Measurements from ENCODE around the gene CARD10. TPM values are rescaled to one million over a fixed set of nuclear protein-coding genes. Genes with fewer than 3 reads are reported as not detected.

CARD10 gene
- total RNA-seq, 2 experiments from 2014 or later: 0.09 to 0.18 TPM

DNA sequence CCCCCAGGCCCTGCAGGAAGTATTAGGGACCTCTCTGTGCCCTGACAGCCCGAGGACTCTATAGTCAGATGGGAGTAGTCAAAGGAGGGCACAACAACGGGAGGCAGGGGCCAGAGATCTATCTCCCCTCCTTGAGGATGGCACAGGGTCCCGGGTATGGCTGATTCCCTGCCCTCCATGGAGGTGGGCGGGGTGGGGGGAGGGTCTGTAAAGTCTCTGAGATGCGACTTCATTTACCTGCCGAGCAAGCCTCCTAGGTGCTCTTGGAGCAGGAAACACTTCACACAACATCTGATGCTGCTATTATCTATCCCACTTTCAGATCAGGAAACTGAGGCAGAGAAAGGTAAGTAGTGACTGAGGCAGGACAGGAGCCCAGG is 40.3 kb upstream of the CARD10 start:
- intact Hi-C loops (cut with micrococcal nuclease): no loop called here
- Mint-ChIP-seq H3K36me3 (ENCODE audit: low read depth) (no peaks in the 10 kb centered on the region), H3K4me3 (no peak overlapping the region), H3K27ac (no peak overlapping the region), H3K9me3 (no peaks in the 10 kb centered on the region), H3K27me3 (peaks cover 52% of the 10 kb centered on the region), H3K4me1 (ENCODE audit: low read depth) (peaks cover 20% of the 10 kb centered on the region)
- ChIA-PET POLR2A (no interaction called here), CTCF (interaction anchor here (5.0 to 15.7 kb wide), 2 partner anchors 8 to 15 kb away, joined by 41 to 501 read pairs; no protein-coding TSS in a partner anchor)
- ATAC-seq (no peak), DNase-seq (no peak)
- TF ChIP-seq, protein P1, sequence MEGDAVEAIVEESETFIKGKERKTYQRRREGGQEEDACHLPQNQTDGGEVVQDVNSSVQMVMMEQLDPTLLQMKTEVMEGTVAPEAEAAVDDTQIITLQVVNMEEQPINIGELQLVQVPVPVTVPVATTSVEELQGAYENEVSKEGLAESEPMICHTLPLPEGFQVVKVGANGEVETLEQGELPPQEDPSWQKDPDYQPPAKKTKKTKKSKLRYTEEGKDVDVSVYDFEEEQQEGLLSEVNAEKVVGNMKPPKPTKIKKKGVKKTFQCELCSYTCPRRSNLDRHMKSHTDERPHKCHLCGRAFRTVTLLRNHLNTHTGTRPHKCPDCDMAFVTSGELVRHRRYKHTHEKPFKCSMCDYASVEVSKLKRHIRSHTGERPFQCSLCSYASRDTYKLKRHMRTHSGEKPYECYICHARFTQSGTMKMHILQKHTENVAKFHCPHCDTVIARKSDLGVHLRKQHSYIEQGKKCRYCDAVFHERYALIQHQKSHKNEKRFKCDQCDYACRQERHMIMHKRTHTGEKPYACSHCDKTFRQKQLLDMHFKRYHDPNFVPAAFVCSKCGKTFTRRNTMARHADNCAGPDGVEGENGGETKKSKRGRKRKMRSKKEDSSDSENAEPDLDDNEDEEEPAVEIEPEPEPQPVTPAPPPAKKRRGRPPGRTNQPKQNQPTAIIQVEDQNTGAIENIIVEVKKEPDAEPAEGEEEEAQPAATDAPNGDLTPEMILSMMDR (IDR thresholded peaks at IDR 0.05): no peak

DNA sequence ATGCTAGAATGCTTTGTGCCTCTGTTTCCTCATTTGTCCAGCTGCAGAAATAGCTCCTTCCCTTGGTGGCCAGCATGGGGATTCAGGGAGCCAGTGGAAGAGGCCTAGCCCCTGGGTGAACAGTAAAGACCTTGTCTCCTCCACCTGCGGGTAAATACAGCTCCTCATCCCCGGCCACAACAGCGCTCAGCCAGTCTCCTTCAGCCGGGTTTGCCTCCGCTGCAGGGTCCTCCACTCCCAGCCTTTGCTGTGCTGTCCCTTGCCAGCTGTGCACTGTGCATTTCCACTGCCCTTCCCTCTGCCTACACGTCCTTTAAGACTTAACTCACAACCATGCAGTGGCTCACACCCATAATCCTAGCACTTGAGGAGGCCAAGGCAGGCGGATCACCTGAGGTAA is 39.6 kb upstream of the CARD10 start:
- Mint-ChIP-seq H3K4me1 (ENCODE audit: low read depth) (peaks cover 19% of the 10 kb centered on the region), H3K9me3 (no peaks in the 10 kb centered on the region), H3K4me3 (no peak overlapping the region), H3K27me3 (peaks cover 51% of the 10 kb centered on the region), H3K36me3 (ENCODE audit: low read depth) (no peaks in the 10 kb centered on the region), H3K27ac (no peak overlapping the region)
- ChIA-PET POLR2A (interaction anchor here (1.6 kb wide), 1 partner anchor 8 kb away, joined by 8 read pairs; no protein-coding TSS in a partner anchor), CTCF (interaction anchor here (1.1 to 15.7 kb wide), 5 partner anchors 8 to 48 kb away, joined by 4 to 501 read pairs (median 11); partner anchors contain the start of gene LGALS2)
- DNase-seq (no peak), ATAC-seq (no peak)
- intact Hi-C loops (cut with micrococcal nuclease): no loop called here
- TF ChIP-seq, protein P1 (IDR thresholded peaks at IDR 0.05): no peak

DNA sequence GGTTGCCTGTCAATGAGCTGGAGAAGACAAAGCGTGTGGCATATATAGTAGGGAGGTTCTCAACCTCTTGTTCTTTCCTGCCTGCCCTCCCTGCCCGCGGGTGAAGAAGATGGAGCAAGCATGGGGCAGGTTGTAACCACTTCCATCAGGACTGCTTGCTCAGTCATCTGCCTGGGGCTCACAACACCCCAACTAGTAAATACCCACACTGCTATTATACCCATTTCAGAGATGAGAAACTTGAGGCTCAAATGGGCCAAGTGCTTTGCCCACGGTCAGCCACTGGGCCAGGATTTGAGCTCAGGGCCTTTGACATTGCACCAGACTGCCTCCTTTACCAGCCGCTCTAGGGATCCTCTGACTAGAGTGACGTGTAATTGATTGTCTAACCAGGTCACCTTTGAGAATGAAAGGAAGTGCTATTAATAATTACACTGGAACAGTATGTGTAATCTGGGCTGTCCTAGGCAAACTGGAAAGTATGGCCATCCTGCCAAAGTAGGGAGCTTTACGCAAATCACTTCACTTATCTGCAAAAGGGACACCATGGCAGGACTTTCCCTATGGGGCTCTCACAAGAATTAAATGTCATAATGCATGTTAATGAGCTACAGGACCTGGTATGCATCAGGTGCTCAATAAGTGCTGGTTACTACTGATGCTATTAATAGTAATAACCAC is 38.2 kb upstream of the CARD10 start:
- no peak overlapping the region for H3K27ac Mint-ChIP-seq
- H3K9me3 Mint-ChIP-seq: no peaks in the 10 kb centered on the region
- intact Hi-C loops (cut with micrococcal nuclease): no loop called here
- CTCF ChIA-PET: interaction anchor here (1.1 to 15.7 kb wide), 5 partner anchors 10 to 49 kb away, joined by 4 to 501 read pairs (median 11); partner anchors contain the start of gene LGALS2
- no peak for ATAC-seq
- peaks cover 14% of the 10 kb centered on the region for H3K4me1 Mint-ChIP-seq (ENCODE audit: low read depth)
- TF ChIP-seq, protein P1 (IDR thresholded peaks at IDR 0.05): no peak
- POLR2A ChIA-PET: interaction anchor here (1.1 to 1.6 kb wide), 4 partner anchors 9 to 35 kb away, joined by 3 to 8 read pairs (median 4); no protein-coding TSS in a partner anchor
- peaks cover 42% of the 10 kb centered on the region for H3K27me3 Mint-ChIP-seq
- no peaks in the 10 kb centered on the region for H3K36me3 Mint-ChIP-seq (ENCODE audit: low read depth)
- H3K4me3 Mint-ChIP-seq: no peak overlapping the region
- no peak for DNase-seq

DNA sequence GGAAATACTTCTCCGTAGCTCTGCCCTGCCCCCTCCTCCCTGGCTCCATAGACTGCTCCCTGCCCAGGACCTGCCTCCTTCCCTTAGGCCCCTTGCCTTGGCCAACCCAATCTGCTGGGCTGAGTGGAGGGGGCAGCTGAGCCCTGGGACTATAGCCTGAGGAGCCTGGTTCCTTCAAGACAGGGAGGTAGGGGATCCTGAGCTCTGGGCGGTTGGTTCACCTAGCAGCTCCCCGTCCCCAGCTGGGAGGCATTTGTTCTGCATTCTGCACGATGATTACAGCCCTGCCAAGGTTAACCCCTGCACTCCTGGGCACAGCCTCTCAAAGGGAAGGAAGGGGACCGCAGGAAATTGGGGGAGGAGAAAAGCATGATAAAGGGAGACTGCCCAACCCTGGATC is 37.5 kb upstream of the CARD10 start:
- no peaks in the 10 kb centered on the region for H3K36me3 Mint-ChIP-seq (ENCODE audit: low read depth)
- intact Hi-C loops (cut with micrococcal nuclease): no loop called here
- peaks cover 7% of the 10 kb centered on the region for H3K4me1 Mint-ChIP-seq (ENCODE audit: low read depth)
- TF ChIP-seq, protein P1 (IDR thresholded peaks at IDR 0.05): no peak
- DNase-seq (no peak), ATAC-seq (no peak)
- no peak overlapping the region for H3K27ac Mint-ChIP-seq
- no peaks in the 10 kb centered on the region for H3K9me3 Mint-ChIP-seq
- no peak overlapping the region for H3K4me3 Mint-ChIP-seq
- H3K27me3 Mint-ChIP-seq: peaks cover 35% of the 10 kb centered on the region
- ChIA-PET CTCF (interaction anchor here (5.0 to 15.7 kb wide), 2 partner anchors 10 to 12 kb away, joined by 41 to 501 read pairs; no protein-coding TSS in a partner anchor), POLR2A (interaction anchor here (1.1 to 1.3 kb wide), 2 partner anchors 17 to 36 kb away, joined by 3 read pairs; no protein-coding TSS in a partner anchor)

DNA sequence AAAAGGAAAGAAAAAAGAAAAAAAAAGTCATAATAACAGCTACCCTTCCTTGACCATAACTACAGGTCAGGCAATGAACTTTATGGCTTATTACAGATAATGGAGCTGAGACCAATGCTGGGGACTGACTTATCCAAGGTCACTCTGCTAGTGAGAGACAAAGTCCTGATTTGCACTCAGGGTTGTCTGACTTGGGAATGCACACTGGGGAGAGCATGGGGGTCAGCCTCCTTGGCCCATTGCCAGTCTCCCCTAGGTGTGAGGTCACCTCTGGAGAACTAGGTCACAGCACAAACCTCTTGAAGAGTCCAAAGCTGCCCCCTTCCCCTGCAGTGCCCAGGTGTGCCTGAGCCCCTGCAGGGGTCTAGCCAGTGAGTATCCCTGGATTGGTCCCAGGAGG is 35.8 kb upstream of the CARD10 start:
- no peaks in the 10 kb centered on the region for H3K36me3 Mint-ChIP-seq (ENCODE audit: low read depth)
- peaks cover 30% of the 10 kb centered on the region for H3K27me3 Mint-ChIP-seq
- H3K27ac Mint-ChIP-seq: no peak overlapping the region
- H3K9me3 Mint-ChIP-seq: no peaks in the 10 kb centered on the region
- DNase-seq (no peak), ATAC-seq (no peak)
- H3K4me1 Mint-ChIP-seq (ENCODE audit: low read depth): no peaks in the 10 kb centered on the region
- TF ChIP-seq, protein P1 (IDR thresholded peaks at IDR 0.05): no peak
- ChIA-PET CTCF (interaction anchor here (0.8 to 5.0 kb wide), 2 partner anchors 9 to 12 kb away, joined by 3 to 41 read pairs; no protein-coding TSS in a partner anchor), POLR2A (no interaction called here)
- intact Hi-C loops (cut with micrococcal nuclease): no loop called here
- no peak overlapping the region for H3K4me3 Mint-ChIP-seq

Data from activated CD8-positive, alpha-beta T cell treated with anti-CD3 and anti-CD28 coated beads for 36 hours (primary cell).